Measurements from ENCODE around the gene SLC12A7.
"Not testable (repeated sequence)": the region's sequence is repeated elsewhere in the genome, so short reads cannot be mapped to it uniquely, and the experiment has no call there.

SLC12A7 gene

DNA sequence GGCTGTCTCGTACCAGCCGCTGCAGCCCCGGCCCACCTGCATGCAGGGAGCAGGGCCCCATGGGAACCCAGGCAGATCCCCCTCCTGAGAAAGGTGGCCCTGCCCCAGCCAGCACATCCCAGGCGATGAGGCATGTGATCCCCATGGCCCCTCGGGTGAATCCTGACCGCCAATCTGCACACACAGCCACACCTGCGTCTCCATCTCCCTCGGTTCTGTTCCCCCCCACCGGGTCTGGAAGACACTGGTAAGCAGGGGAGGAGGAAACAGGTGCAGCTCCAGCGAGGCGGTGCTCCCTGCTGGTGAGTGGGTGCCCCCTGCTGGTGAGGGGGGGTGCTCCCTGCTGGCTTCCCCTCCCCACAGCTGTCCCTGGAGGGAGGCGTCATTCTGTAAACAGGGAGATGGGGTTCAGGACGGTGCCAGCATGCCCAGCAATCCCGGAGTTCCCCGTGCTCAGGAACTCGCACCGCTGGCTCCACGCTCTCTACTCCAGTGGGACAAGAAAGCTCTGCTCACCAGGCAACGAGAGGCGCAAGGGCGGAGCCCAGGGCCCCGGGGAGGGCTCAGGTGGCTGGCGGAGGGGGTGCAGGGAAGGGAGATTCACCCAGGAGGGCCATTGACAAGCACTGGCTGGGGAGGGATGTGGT, 28.4 kb upstream of the SLC12A7 start:
- peak; percentile 95 for DNase-seq

DNA sequence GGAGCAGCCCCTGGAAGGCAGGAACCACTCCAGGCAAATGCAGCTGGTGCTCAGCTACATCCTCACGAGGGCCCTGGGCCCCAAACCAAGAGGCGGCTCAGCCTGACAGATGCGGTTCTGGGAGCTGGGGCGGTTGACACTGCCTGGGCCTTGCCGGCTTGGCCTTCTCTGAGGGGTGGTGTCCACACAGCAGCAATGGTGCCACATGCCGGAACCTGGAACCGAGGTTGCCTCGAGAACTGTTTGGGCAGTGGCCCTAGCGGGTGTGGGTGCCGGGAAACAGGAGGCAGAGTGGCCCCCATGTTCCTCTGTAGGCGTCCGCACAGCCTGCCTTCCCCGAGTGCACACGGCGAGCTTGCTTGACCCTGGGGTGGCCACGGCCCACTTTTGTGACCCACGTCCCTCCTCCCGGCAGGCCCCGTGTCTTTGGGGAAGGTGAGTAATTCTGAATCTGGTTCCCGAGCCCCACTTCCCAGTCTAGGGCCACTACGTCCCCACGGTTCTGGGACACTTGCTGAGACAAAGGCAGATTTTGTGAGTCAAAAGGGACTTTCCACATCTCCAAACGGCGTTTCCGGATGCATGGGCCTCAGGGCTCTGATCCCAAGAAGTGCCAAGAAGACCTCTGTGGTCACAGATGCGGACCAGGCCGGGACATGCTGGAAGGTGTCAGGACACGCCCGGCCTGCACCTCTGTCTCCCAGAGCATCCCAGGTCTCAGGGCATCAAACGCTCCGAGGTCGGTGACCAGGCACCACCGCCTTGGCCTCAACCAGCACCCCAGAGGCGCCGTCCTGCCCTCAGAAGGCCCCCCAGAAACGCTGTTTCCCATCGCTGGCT, 27.7 kb upstream of the SLC12A7 start:
- DNase-seq: no peak

DNA sequence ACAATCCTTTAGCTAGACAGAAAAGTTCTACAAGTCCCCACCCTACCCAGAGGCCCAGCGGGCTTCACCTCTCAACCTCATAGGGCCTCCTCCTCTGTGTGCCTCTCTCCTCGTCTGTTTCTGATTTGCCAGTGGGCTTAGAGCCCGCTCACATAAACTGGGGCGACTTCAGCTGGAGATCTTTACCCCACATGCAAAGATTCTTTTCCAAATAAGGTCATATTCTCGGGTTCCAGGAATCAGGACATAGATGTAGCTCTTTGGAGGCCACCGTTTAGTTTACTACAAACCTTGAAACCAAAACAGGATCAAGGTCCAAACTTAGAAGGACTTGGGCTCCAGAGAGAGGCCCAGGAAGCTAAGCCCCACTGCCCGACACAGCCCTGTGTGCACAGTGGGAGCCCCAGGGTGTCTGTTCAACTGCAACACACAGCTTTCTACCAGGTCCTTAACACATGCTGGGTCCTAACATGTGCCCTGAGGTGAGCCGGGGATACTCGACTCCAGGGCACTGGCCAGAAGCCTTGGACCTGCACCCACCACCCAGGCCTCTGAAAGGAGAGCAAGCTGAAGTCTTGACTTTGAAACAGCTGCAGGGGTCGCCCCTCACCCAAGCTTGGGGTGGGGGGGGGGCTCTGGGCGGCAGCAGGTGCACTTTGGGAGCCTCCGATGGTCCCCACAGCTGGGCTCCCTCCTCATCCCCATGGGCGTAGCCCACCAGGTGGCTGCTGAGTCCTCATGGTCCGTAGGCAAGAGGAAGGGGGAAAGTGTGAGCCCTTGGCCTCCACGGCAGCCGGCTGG, 26.8 kb upstream of the SLC12A7 start:
- DNase-seq: no peak

DNA sequence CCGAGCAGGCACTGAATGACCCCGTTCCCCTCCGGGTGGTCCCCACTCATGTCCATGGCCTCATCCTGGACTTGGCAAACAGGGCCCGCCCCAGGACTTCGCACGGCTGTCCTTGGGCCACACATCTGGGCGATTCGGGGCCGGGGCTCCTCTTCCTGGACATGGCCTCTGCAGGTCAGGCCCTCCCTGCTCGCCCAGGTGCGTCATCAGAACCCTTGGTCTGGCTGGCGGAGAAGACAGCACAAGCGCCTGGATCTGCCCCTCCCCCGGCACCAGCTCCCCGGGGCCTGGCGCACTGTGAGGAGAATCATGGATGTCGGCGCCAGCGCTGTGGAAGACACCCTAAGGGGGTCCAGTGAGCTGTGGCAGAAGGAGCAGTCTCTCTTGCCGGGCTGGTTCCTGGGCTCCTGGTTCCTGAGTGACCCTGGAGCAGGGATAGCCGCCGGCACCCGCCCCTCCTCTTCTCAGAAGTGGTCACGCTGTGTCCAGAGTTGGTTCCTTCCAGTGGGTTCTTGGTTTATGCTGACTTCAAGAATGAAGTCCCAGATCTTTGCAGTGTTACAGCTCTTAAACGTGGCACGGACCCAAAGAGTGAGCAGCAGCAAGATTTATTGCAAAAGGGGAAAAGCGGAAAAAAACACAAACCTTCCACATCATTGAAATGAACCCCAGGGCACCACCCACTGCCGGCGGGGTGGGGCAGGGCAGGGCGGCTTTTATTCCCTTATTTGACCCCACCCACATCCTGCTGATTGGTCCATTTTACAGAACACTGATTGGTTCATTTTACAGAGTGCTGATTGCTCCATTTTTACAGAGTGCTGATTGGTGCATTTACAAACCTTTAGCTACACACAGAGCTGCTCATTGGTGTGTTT, 25.9 kb upstream of the SLC12A7 start:
- no peak for DNase-seq

DNA sequence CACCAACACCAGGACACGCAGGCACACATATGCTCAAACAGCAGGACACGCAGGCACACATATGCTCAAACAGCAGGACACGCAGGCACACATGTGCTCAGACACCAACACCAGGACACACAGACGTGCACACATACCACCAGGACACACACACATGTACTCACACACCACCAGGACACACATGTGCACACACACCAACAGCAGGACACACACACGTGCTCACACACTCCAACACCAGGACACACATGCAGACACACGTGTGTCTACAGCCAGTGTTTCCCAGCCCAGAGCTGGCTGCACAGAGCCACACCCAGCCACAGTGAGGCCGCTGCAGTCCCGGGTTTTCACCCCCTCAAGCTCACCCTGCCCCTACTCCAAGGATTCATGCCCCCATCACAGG, 25.0 kb upstream of the SLC12A7 start:
- no peak for DNase-seq

- no peak for DNase-seq
Measured at GRCh38 chr5:1135696-1136525, 24.0 kb upstream of the SLC12A7 start.

- no peak for DNase-seq
Measured at GRCh38 chr5:1134478-1134877, 22.6 kb upstream of the SLC12A7 start.

DNA sequence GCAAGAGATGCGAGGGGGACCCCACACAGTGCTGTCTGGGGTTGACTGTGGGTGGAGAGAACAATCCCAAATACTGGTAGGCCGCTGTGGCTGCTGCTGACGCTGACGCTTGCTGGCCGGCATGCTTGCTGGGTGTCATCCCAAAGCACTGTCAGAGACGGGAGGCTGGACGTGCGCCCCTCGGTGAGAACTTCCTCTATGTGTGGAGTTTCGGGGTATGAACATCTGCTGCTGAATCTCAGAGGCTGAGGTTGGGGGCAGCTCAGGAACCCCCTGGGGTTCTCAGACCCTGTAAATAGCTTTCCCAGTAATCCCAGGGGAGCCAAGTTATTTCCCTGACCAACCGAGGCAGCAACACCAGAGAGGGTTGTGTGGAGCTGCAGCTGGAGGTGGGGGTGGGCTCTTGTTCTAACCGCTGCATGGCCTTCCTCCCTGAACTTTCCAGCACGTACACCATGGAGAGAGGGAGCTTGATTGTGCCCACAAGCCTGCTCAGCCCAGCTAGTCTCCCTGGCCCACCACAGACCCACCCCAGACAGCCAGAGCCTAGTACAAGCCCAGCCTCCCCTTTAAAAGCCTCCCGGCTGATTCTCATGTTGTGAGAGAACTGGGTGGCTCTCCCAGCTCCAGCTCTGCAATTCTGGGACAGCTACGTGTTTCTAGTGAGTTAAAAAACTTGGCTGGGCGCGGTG, 21.8 kb upstream of the SLC12A7 start:
- no peak for DNase-seq

GRCh38 chr5:1133108-1133507, 21.2 kb upstream of the SLC12A7 start:
- DNase-seq: no peak

DNA sequence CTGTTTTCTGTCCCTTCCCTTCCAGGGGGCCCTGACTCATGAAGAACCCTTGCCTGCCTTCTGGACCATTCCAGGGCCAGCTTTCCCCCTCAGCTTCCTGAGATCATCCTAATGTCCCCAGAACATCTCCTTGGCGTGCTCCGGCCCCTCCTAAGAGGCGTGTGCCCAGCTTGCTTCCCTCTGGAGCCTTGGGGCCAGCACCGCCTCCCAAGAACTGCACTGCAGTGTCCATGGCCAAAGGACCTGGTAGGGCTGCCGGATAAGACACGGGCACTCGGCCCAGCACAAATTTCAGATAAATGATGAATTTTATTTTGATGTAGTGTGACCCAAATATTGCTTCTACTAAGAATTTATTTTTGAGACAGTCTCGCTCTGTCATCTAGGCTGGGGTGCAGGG, 20.7 kb upstream of the SLC12A7 start:
- DNase-seq: no peak

- DNase-seq: no peak
Measured at GRCh38 chr5:1131726-1132125, 19.9 kb upstream of the SLC12A7 start.

DNA sequence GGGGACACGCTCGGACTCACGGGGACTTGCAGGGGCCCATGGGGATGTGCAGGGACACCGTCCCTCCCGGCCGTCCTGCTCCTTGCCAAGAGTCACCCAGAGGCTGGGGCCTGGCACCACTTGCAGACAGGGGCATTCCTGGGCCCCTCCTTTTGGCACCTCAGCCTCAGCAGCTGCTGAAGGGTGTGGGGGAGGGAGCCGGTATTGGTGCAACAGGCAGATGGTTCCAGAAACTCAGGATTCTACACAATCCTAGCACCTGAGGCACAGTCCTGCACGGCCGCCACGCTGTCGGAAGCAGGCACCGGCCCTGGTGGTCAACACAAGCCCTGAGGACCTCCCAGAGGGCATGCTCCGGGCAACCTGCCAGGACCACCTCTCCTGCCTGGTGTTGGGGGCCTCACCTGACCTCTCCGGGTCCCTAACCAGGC, 19.3 kb upstream of the SLC12A7 start:
- peak; percentile 68 for DNase-seq

DNA sequence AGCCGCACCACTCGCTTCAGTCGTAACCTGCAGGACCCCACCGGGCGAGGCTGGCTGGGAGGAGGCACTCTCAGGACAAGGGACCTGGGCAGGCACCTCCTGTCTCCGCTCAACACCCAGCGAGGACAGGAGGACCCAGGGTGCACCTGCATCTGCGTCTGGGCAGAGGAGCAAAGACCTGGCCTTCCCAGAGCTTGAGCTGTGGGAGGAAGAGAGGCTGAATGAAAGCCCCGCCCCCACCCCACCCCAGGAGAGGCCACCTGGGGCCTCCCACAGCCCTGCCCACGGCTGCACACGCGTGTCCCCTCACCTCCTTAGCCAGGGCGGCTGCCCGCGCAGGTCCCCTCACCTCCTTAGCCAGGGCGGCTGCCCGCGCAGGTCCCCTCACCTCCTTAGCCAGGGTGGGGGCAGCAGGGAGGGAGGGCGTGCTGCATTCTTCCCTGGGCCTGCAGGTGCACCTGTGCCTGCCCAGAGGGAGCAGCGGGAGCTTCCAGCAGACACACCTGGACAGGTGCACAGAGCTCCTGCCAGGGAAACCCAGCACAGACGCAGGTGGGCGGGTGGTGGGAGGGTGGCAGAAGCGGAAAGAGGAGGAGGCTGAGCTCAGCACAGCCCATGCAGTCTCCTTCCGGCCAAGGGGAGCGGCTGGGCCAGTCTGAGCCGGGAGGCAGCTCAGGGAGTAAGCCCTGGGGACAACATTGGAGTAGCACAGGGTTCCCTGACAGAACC, 18.5 kb upstream of the SLC12A7 start:
- peak; percentile 99 for DNase-seq

GRCh38 chr5:1129711-1130055, 17.8 kb upstream of the SLC12A7 start:
- DNase-seq: no peak

- no peak for DNase-seq
Measured at GRCh38 chr5:1128977-1129710, 17.3 kb upstream of the SLC12A7 start.

- DNase-seq: peak; percentile 79
Measured at GRCh38 chr5:1127959-1128785, 16.3 kb upstream of the SLC12A7 start.

DNA sequence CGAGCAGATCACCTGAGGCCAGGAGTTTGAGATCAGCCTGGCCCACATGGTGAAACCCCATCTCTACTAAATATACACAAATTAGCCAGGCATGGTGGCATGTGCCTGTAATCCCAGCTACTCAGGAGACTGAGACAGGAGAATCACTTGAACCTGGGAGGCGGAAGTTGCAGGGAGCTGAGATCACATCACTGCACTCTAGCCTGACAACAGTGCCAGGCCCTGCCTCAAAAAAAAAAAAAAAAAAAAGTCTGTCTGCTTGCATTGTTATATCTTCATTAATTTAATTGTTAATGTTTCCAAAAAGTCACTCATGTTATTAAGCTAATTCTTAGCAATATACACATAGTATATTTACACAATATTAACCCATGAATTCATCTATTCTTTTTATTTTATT, 13.8 kb upstream of the SLC12A7 start:
- not testable (repeated sequence) for DNase-seq

DNA sequence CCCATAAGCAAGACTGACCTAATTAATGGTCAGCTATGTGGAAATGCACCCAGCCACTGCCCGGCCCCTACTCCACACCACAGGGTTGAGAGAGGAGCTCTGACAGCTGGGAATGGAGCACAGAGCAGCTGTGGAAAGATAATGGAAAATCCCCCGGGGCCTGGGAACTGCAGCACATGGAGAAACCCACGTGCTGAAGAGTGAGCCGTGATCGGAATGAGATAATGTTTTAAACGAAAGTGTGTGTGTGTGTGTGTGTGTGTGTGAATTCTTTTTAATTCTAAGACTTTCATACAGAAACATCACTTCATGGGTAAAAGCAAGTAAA, 13.1 kb upstream of the SLC12A7 start:
- no peak for DNase-seq
